GM12892 (cell line): ENCODE results near the gene CAPG.

Experiments used
- POLR2A ChIP-seq: IDR thresholded peaks from 2 replicates; pipeline ENCODE4 v1.6.1; 2011; ENCODE audit warnings: low read depth, low read length, control low read depth
- POLR2AphosphoS5 ChIP-seq: IDR thresholded peaks from 2 replicates; pipeline ENCODE4 v1.6.1; 2011; ENCODE audit warnings: low read depth, low read length, control low read depth
- TAF1 ChIP-seq: IDR thresholded peaks from 2 replicates; pipeline ENCODE4 v1.6.1; 2011; ENCODE audit warnings: low read depth, mild to moderate bottlenecking, control low read depth, low read length, borderline replicate concordance

GRCh38 chr2:85400023-85400422 is 10.1 kb downstream of the CAPG start:
- TF ChIP-seq POLR2A, result no peak
- no peak for TF ChIP-seq POLR2AphosphoS5
- TF ChIP-seq TAF1, result no peak
